Natural killer cell (primary cell): Measurements from ENCODE around the gene MIGA2. TPM values are rescaled to one million over a fixed set of nuclear protein-coding genes. Genes with fewer than 3 reads are reported as not detected.

ENCODE experiments used
- ATAC-seq, 3 donors: fragments of 150-1000 bp in 2 of 3; fragments of 200-7000 bp in 1 of 3; cut with Tn5 transposase; 1 replicate in 1 of 3; 2 replicates in 2 of 3; pipeline ENCODE4 v1.10.0; 2021; ENCODE audit warnings: mild to moderate bottlenecking in 2 of 3, moderate library complexity in 2 of 3
- DNase-seq, 2 donors: peaks; one replicate each; pipeline versions ENCODE4 v3.0.0 to v3.0.0-alpha.2; 2013 to 2021; ENCODE audit warnings: mixed read lengths in 1 of 2
- H3K27ac ChIP-seq: one replicate; pipeline ENCODE4 v1.5.1; 2013; ENCODE audit warnings: mild to moderate bottlenecking, low read length
- H3K27me3 ChIP-seq: one replicate; pipeline ENCODE4 v1.6.1; 2013; ENCODE audit warnings: low read length; ENCODE audit not compliant: control insufficient read depth, insufficient read depth
- H3K36me3 ChIP-seq: one replicate; pipeline ENCODE4 v1.6.1; 2013; ENCODE audit warnings: low read length; ENCODE audit not compliant: control insufficient read depth, insufficient read depth
- H3K4me1 ChIP-seq: one replicate; pipeline ENCODE4 v1.6.1; 2013; ENCODE audit warnings: low read length; ENCODE audit not compliant: control insufficient read depth, insufficient read depth
- H3K4me3 ChIP-seq: one replicate; pipeline ENCODE4 v1.5.1; 2013; ENCODE audit warnings: low read length
- H3K9me3 ChIP-seq: one replicate; pipeline ENCODE4 v1.6.1; 2013; ENCODE audit warnings: low read length; ENCODE audit not compliant: control insufficient read depth, insufficient read depth
- H3K27ac Mint-ChIP-seq, 2 donors: one replicate each; pipeline ENCODE4 v1.8.0; 2022; ENCODE audit warnings: mild to moderate bottlenecking in 2 of 2, mixed read lengths in 2 of 2, moderate library complexity in 1 of 2
- H3K27me3 Mint-ChIP-seq, 2 donors: one replicate each; pipeline ENCODE4 v1.8.0; 2022; ENCODE audit warnings: low read depth in 2 of 2, mixed read lengths in 2 of 2
- H3K36me3 Mint-ChIP-seq: one replicate; pipeline ENCODE4 v1.8.0; 2022; ENCODE audit warnings: mixed read lengths
- H3K4me1 Mint-ChIP-seq, 2 donors: one replicate each; pipeline ENCODE4 v1.8.0; 2022; ENCODE audit warnings: mixed read lengths in 2 of 2
- H3K4me3 Mint-ChIP-seq: one replicate; pipeline ENCODE4 v1.8.0; 2022; ENCODE audit warnings: mild to moderate bottlenecking, moderate library complexity, mixed read lengths
- H3K9me3 Mint-ChIP-seq, 2 donors: one replicate each; pipeline ENCODE4 v1.8.0; 2022; ENCODE audit warnings: mixed read lengths in 2 of 2
- CTCF ChIP-seq: fragments of 200-600 bp; IDR thresholded peaks from one replicate; pipeline ENCODE4 v1.8.0; 2022; ENCODE audit warnings: antibody characterized with exemption
- WGBS: methylation state at CpG from one replicate; pipeline ENCODE4 v1.1.7; 2013; ENCODE audit warnings: missing lambda C conversion rate; ENCODE audit not compliant: insufficient coverage; 5-methylcytosine and 5-hydroxymethylcytosine counted together
- intact Hi-C: fragments of 100-400 bp; cut with micrococcal nuclease; formaldehyde crosslinking; loops from one replicate; pipeline ENCODE4 v1.14.2; 2022
- total RNA-seq, 4 donors: library from RNA; stranded (reverse); fragments of 120-200 nt in 1 of 4; gene quantifications; one replicate each; pipeline versions ENCODE4 v1.2.3 to v1.2.4, GENCODE V29; 2013 to 2022

Gene MIGA2
- total RNA-seq, 3 donors from 2014 or later (not counting 1 experiment from before 2014, with no cell fraction given), result 67.3 to 77.9 (median 73.9) TPM

GRCh38 chr9:129006328-129007034, 29.9 kb upstream of the MIGA2 start:
- H3K4me3 Mint-ChIP-seq, result no peak overlapping the region
- H3K27ac Mint-ChIP-seq, result peak overlapping the region in 1 of 2 donors; percentile 31
- Histone ChIP-seq H3K4me1 (no peaks in the 10 kb centered on the region), H3K27ac (no peak overlapping the region), H3K36me3 (peaks cover 62% of the 10 kb centered on the region), H3K27me3 (no peaks in the 10 kb centered on the region), H3K4me3 (no peak overlapping the region), H3K9me3 (no peaks in the 10 kb centered on the region)
- no peaks in the 10 kb centered on the region for H3K9me3 Mint-ChIP-seq
- 67% methylated on average over 21 of the region's 21 CpGs for WGBS
- DNase-seq (peak in 1 of 2 donors; percentile 71), ATAC-seq (peak; percentile 45 to 70 (median 54))
- no peaks in the 10 kb centered on the region for H3K36me3 Mint-ChIP-seq
- H3K4me1 Mint-ChIP-seq, result peaks cover 0 to 5% of the 10 kb centered on the region in 2 donors
- H3K27me3 Mint-ChIP-seq, result no peaks in the 10 kb centered on the region
- peak; percentile 55 for TF ChIP-seq CTCF
- intact Hi-C loops, result no loop called here

DNA sequence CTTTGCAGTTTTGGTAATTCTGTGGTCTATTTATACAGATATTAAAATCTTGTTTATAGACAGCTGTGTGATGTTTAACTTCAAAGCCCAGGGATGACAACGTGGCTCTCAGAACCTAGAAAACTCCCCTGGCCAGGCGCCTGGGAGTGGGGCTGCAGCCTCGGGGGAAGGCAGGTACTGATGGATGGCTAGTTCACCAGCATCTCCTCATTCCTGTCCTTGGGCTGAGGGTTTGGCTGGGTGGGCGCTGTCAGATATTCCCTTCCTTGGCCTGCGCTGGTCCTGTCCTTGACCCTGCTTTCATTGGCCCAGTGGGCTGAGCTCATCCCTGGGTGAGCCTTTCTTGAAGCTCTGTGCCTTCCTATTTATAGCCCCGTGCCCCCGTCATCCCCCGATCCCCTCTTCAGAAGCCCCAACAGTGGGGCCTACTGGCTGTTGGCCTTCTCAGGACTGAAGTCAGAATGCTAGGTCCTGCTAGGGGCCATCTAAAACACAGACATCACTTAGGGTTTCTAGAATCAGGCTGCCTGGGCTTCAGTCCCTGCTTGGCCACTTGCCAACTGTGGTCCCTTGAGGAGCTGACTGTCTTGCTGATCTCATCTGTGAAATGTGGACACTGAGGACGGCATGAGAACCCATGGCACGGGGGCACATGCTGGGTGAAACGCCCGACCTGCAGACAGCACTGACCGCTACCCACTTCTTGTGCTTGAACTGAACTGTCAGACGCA, 29.2 kb upstream of the MIGA2 start:
- no peaks in the 10 kb centered on the region for H3K9me3 ChIP-seq
- ATAC-seq (no peak), DNase-seq (no peak)
- no peak overlapping the region for H3K4me3 ChIP-seq
- peaks cover 62% of the 10 kb centered on the region for H3K36me3 ChIP-seq
- Mint-ChIP-seq H3K27me3 (no peaks in the 10 kb centered on the region), H3K4me1 (peaks cover 0 to 5% of the 10 kb centered on the region in 2 donors), H3K36me3 (no peaks in the 10 kb centered on the region), H3K4me3 (no peak overlapping the region), H3K9me3 (no peaks in the 10 kb centered on the region), H3K27ac (peak overlapping the region in 1 of 2 donors; percentile 29)
- intact Hi-C loops, result no loop called here
- H3K4me1 ChIP-seq, result no peaks in the 10 kb centered on the region
- H3K27ac ChIP-seq, result no peak overlapping the region
- WGBS, result 96% methylated on average over 14 of the region's 14 CpGs
- H3K27me3 ChIP-seq, result no peaks in the 10 kb centered on the region
- TF ChIP-seq CTCF, result no peak

- Histone ChIP-seq H3K27ac (no peak overlapping the region), H3K9me3 (no peaks in the 10 kb centered on the region), H3K27me3 (no peaks in the 10 kb centered on the region), H3K36me3 (peaks cover 61% of the 10 kb centered on the region), H3K4me1 (no peaks in the 10 kb centered on the region), H3K4me3 (no peak overlapping the region)
- TF ChIP-seq CTCF, result no peak
- no peak overlapping the region for H3K4me3 Mint-ChIP-seq
- no peaks in the 10 kb centered on the region for H3K9me3 Mint-ChIP-seq
- ATAC-seq (no peak), DNase-seq (no peak)
- WGBS, result 92% methylated on average over 17 of the region's 18 CpGs
- peak overlapping the region in 1 of 2 donors; percentile 29 for H3K27ac Mint-ChIP-seq
- no peaks in the 10 kb centered on the region for H3K27me3 Mint-ChIP-seq
- H3K36me3 Mint-ChIP-seq, result no peaks in the 10 kb centered on the region
- intact Hi-C loops, result no loop called here
- peaks cover 0 to 5% of the 10 kb centered on the region in 2 donors for H3K4me1 Mint-ChIP-seq
These were observed 28.5 kb upstream of the MIGA2 start for GRCh38 chr9:129007766-129008468.
